OCI-LY1 (cell line): ENCODE measurements around the gene TAS1R1.
A peak's percentile ranks its signal among the peaks of the same experiment; 100 is the strongest.

Experiments used
- H2AFZ ChIP-seq: fragments of 200-600 bp; sonication (generic), shearing (Covaris generic); 2 replicates; pipeline ENCODE4 v1.6.0; 2014; ENCODE audit warnings: antibody characterized with exemption, mild to moderate bottlenecking, low read length
- H3F3A ChIP-seq: fragments of 200-600 bp; sonication (generic), shearing (Covaris generic); 2 replicates; pipeline ENCODE4 v1.6.0; 2014; ENCODE audit warnings: mild to moderate bottlenecking, antibody characterized with exemption, low read length, moderate library complexity; ENCODE audit not compliant: insufficient read depth
- H3K27ac ChIP-seq: fragments of 200-600 bp; sonication (generic); 2 replicates; pipeline ENCODE4 v1.5.1; 2014; ENCODE audit warnings: low read length, mixed run types, mild to moderate bottlenecking, low read depth; ENCODE audit not compliant: poor library complexity, severe bottlenecking
- H3K27me3 ChIP-seq: fragments of 200-600 bp; sonication (generic); 2 replicates; pipeline ENCODE4 v1.6.0; 2014; ENCODE audit warnings: antibody characterized with exemption, mild to moderate bottlenecking, low read length, moderate library complexity; ENCODE audit not compliant: insufficient read depth
- H3K36me3 ChIP-seq: fragments of 200-600 bp; sonication (generic); 2 replicates; pipeline ENCODE4 v1.6.1; 2014; ENCODE audit warnings: mild to moderate bottlenecking, antibody characterized with exemption, low read length, moderate library complexity, mixed read lengths; ENCODE audit not compliant: insufficient read depth
- H3K4me1 ChIP-seq: fragments of 200-600 bp; sonication (generic); 2 replicates; pipeline ENCODE4 v1.5.1; 2014; ENCODE audit warnings: mild to moderate bottlenecking, low read length, moderate library complexity; ENCODE audit not compliant: insufficient read depth, severe bottlenecking
- H3K4me2 ChIP-seq: fragments of 200-600 bp; sonication (generic), shearing (Covaris generic); 2 replicates; pipeline ENCODE4 v1.6.1; 2014; ENCODE audit warnings: low read length
- H3K4me3 ChIP-seq: fragments of 200-600 bp; sonication (generic); 2 replicates; pipeline ENCODE4 v1.5.1; 2014; ENCODE audit warnings: low read length, low read depth, mild to moderate bottlenecking, mixed read lengths; ENCODE audit not compliant: poor library complexity, severe bottlenecking
- H3K79me2 ChIP-seq: fragments of 200-600 bp; shearing (Covaris generic); 2 replicates; pipeline ENCODE4 v1.6.1; 2016; ENCODE audit warnings: mixed run types, low read length, mixed read lengths; ENCODE audit not compliant: insufficient read depth
- H3K9ac ChIP-seq: fragments of 200-600 bp; sonication (generic), shearing (Covaris generic); 2 replicates; pipeline ENCODE4 v1.6.1; 2014; ENCODE audit warnings: mild to moderate bottlenecking, low read length, mixed read lengths
- H3K9me2 ChIP-seq: fragments of 200-600 bp; sonication (generic), shearing (Covaris generic); 2 replicates; pipeline ENCODE4 v1.6.1; 2014; ENCODE audit warnings: low read depth, mild to moderate bottlenecking, low read length, mixed read lengths
- H3K9me3 ChIP-seq: fragments of 200-600 bp; shearing (Covaris generic); 2 replicates; pipeline ENCODE4 v1.6.1; 2014; ENCODE audit warnings: low read length, mixed read lengths
- H4K20me1 ChIP-seq: fragments of 200-600 bp; sonication (generic), shearing (Covaris generic); 2 replicates; pipeline ENCODE4 v1.6.0; 2016; ENCODE audit warnings: mild to moderate bottlenecking, low read length; ENCODE audit not compliant: insufficient read depth
- EZH2 ChIP-seq: fragments of 200-600 bp; sonication (generic), shearing (Covaris generic); IDR thresholded peaks from 2 replicates; pipeline ENCODE4 v1.8.0; 2017; ENCODE audit warnings: borderline replicate concordance, mixed run types, mild to moderate bottlenecking, antibody characterized with exemption, low read length, moderate library complexity, mixed read lengths
- TF ChIP-seq, protein P1 (sequence below): fragments of 200-600 bp; sonication (generic), shearing (Covaris generic); IDR thresholded peaks from 2 replicates; pipeline ENCODE4 v1.5.1; 2017; ENCODE audit warnings: mild to moderate bottlenecking, antibody characterized with exemption, low read length, moderate library complexity, mixed read lengths

Gene TAS1R1

DNA sequence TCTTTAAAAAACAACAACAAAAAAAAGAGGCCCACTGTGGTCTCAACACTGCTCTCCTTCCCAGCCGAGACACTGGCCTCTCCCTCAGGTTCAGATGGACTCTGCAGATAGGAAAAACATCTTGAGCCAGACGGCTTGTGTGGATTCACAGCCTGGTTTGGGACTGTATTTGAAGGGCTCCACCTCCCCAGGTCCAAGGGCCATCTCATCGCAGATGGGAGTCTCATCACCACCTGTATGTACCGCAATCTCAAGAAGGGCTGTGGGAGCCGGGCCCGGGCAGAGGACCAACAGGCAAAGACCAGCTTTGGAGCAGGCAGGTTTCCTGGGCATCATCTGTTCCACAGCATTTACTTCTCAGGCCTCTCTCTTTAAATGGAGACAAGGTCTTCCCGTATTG, 34.9 kb downstream of the TAS1R1 start:
- Histone ChIP-seq H2AFZ (no peak overlapping the region), H3K9me2 (no peaks in the 10 kb centered on the region), H4K20me1 (no peaks in the 10 kb centered on the region), H3K27me3 (no peaks in the 10 kb centered on the region), H3K36me3 (peaks cover 88% of the 10 kb centered on the region), H3F3A (no peaks in the 10 kb centered on the region), H3K4me2 (no peak overlapping the region), H3K4me1 (peaks cover 51% of the 10 kb centered on the region), H3K27ac (peak overlapping the region; percentile 98), H3K9ac (no peak overlapping the region), H3K9me3 (no peaks in the 10 kb centered on the region), H3K79me2 (no peaks in the 10 kb centered on the region; the same call in 1 of the 2 replicates), H3K4me3 (no peak overlapping the region)
- TF ChIP-seq EZH2, result no peak
- TF ChIP-seq, protein P1, sequence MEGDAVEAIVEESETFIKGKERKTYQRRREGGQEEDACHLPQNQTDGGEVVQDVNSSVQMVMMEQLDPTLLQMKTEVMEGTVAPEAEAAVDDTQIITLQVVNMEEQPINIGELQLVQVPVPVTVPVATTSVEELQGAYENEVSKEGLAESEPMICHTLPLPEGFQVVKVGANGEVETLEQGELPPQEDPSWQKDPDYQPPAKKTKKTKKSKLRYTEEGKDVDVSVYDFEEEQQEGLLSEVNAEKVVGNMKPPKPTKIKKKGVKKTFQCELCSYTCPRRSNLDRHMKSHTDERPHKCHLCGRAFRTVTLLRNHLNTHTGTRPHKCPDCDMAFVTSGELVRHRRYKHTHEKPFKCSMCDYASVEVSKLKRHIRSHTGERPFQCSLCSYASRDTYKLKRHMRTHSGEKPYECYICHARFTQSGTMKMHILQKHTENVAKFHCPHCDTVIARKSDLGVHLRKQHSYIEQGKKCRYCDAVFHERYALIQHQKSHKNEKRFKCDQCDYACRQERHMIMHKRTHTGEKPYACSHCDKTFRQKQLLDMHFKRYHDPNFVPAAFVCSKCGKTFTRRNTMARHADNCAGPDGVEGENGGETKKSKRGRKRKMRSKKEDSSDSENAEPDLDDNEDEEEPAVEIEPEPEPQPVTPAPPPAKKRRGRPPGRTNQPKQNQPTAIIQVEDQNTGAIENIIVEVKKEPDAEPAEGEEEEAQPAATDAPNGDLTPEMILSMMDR, result no peak

DNA sequence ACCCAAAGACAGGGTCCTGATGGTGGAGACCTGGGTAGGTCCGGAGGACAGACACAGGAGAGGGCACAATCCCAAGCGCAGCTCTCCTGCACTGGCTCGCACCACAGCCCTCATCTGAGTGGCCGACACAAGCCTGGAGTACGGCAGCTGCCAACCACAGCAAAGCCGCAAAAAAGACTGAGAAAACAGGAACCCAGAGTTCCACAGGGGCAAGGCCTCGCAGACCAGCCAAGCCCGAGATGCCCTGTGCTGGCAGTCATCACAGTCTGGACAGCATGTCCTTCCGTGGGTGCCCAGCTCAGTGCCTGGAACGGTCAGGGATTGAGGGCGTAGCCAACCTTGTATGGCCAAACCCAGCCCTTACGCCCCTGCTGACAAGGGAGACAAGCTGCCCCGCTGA, 36.1 kb downstream of the TAS1R1 start:
- H2AFZ ChIP-seq, result no peak overlapping the region
- H3K36me3 ChIP-seq, result peaks cover 93% of the 10 kb centered on the region
- H4K20me1 ChIP-seq, result no peaks in the 10 kb centered on the region
- TF ChIP-seq, protein P1, result no peak
- TF ChIP-seq EZH2, result no peak
- H3F3A ChIP-seq, result no peaks in the 10 kb centered on the region
- H3K79me2 ChIP-seq, result no peaks in the 10 kb centered on the region
- peak overlapping the region; percentile 10; the same call in 1 of the 2 replicates for H3K9ac ChIP-seq
- H3K27ac ChIP-seq, result peak overlapping the region; percentile 98
- H3K4me1 ChIP-seq, result peaks cover 40% of the 10 kb centered on the region
- no peak overlapping the region for H3K4me3 ChIP-seq
- H3K9me3 ChIP-seq, result no peaks in the 10 kb centered on the region
- H3K4me2 ChIP-seq, result peak overlapping the region; percentile 14; the same call in 1 of the 2 replicates
- H3K9me2 ChIP-seq, result no peaks in the 10 kb centered on the region
- no peaks in the 10 kb centered on the region for H3K27me3 ChIP-seq

DNA sequence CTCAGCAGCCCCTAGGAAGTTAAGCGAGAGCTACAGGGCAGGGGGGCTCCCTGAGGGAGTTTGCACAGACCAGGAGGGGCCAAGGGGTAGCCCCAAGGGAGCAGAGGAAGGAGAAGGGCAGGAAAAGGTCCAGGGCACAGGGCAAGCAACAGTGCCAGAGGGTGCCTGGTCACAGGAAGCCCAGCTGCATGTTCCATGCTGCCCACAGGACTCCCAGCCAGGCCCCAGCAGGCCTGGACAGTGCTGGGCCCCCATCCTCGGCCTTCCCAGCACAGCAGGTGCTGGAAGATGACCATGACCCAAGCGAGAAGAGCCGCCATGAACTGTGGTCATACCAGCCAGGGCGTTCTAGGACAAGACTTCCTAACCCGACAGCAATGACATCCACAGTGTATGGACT, 36.5 kb downstream of the TAS1R1 start:
- Histone ChIP-seq H3K79me2 (no peaks in the 10 kb centered on the region), H3K9me2 (no peaks in the 10 kb centered on the region), H3K36me3 (peaks cover 96% of the 10 kb centered on the region), H3F3A (no peaks in the 10 kb centered on the region), H4K20me1 (no peaks in the 10 kb centered on the region), H3K4me2 (peak overlapping the region; percentile 14; the same call in 1 of the 2 replicates), H3K4me3 (no peak overlapping the region), H2AFZ (no peak overlapping the region), H3K4me1 (peaks cover 38% of the 10 kb centered on the region), H3K9ac (peak overlapping the region; percentile 10; the same call in 1 of the 2 replicates), H3K27me3 (no peaks in the 10 kb centered on the region), H3K9me3 (no peaks in the 10 kb centered on the region), H3K27ac (peak overlapping the region; percentile 98)
- TF ChIP-seq, protein P1, result no peak
- no peak for TF ChIP-seq EZH2
